Activated CD4-positive, alpha-beta T cell treated with anti-CD3 and anti-CD28 coated beads, Interleukin-2, Interleukin-6, amounts not matched to agents 100 ng/mL and 50 ng/mL, durations not matched to agents 16 hours and 8 hours (primary cell): ENCODE results near the gene UBE2O.

ENCODE experiments used
- DNase-seq: peaks from one replicate; pipeline ENCODE4 v3.0.0-alpha.2; 2020

The UBE2O gene

GRCh38 chr17:76410328-76410965 is 42.5 kb downstream of the UBE2O start:
- DNase-seq = no peak

GRCh38 chr17:76408037-76408849 is 44.7 kb downstream of the UBE2O start:
- DNase-seq = peak; percentile 71

- no peak for DNase-seq
Observed at GRCh38 chr17:76407509-76407908, 45.4 kb downstream of the UBE2O start.

DNA sequence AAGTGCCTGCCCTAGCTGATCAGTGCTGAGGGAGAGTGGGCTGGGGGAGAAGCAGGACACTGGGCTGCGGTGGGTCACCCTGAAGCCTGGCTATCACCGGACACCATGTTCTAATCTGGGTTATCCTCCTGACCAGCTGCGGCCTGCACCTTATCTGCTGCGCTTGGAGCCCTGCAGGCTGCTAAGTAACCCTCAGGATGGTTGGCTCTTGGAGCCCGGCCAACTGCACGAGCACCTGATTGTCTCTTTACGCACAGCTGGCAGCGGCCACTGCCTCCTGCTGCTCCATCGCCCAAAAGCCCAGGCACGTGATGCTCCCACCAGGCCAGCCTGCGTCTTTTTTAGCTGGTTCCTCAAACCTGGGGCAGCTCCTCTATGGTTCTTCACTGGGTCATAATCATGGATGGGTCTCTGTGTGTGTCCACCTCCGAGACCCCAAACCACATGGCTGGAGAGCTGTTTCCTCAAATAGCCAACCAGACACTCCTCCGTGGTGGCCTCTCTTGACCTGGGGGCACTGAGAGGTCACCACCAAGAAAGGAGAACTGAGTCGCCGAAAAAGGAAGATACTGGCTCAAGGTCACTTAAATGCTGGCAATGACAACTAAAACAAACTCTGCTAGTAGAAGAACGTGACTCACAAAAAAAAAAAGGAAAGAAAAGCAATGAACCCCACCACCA is 46.8 kb downstream of the UBE2O start:
- DNase-seq = no peak

GRCh38 chr17:76405607-76405966 is 47.4 kb downstream of the UBE2O start:
- no peak for DNase-seq

- no peak for DNase-seq
Observed at GRCh38 chr17:76404976-76405563, 47.9 kb downstream of the UBE2O start.

DNA sequence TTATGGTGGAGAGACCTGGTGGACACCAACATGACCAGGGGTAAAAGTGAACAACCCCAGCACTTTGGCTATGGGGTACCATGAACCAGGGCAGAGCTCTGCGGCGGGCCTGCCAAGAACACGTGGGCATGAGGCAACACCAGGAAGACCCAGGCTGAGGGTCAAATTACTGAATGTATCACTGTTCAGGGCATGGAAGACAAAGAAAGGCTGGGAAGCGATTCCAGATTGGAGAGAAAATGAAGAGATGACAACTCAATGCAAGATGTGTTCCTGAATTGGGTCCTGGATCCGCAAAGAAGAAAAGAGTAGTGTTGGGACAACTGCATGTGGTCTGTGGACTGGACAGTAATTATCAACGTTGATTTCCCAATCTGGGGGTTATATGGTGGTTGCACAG is 48.7 kb downstream of the UBE2O start:
- DNase-seq = no peak

DNA sequence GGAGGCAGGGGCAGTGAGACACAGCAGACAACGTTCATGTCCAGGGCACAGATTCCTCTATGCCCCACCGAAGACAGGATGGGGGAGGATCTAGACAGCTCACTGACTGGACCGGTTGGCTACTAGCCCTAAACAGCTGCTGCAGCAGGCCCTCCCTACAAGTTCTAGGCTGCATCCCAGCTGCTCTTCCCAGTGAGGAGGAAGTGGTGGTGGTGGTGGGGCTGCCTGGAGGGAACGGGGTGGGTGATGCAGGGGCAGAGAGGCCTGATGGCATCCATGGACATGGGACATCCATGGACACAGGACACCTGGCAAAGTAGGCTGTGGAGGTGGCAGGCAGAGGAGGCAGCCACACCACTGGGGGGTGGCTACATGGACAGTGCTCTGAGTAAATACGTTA is 50.2 kb downstream of the UBE2O start:
- no peak for DNase-seq

- DNase-seq = no peak
Observed at GRCh38 chr17:76399175-76400172, 53.5 kb downstream of the UBE2O start.

DNA sequence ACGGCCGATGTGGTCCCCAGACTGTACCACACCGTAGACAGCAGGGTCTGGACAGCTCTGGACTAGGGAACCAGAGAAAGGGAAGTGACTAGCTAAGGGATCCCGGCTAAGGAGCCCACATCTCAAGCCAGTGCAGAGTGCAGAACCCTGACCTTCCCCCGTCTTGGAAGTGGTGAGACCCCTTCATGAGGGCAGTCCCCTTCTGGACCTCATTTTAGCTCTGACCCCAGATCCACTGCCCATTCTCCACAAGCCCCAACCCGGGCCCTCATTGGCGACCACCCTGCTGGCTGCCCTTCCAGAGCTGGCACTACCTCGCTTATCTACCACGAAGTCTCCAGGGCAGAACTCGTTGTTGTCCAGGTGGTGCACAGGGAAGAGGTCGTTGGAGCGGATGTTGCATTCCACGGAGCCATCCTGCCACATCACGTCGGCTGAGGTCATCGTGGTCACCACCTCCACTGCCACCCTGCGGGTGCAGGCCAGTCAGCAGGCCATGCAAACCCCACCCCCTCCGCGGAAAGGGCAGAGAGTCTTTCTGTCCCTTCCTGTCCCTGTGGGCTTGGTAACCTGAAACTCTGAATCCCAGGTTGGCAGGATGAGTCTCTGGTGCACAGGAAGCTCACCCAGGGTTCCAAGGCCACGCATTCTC is 54.3 kb downstream of the UBE2O start:
- no peak for DNase-seq

GRCh38 chr17:76397687-76398522 is 55.0 kb downstream of the UBE2O start:
- peak; percentile 89 for DNase-seq

DNA sequence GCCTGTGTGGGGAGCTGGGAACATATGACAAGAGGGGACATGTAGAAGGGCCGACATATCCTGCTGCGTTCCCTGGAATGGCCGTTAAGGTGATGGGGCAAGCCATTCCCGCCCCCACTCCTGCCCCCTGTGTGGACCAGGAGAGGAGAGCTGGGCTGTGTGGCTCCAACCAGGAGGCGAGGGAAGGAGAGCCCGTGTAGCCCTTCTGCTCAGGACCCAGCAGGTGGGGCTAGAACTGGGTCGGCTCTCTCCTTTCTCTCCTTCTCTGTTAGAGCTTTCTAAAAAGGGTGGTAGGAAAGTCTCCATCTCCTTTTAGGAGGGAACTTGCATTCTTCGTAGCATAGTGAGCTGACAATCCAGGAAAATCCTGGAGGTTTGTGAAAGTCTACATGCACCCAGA is 55.8 kb downstream of the UBE2O start:
- DNase-seq = no peak

DNA sequence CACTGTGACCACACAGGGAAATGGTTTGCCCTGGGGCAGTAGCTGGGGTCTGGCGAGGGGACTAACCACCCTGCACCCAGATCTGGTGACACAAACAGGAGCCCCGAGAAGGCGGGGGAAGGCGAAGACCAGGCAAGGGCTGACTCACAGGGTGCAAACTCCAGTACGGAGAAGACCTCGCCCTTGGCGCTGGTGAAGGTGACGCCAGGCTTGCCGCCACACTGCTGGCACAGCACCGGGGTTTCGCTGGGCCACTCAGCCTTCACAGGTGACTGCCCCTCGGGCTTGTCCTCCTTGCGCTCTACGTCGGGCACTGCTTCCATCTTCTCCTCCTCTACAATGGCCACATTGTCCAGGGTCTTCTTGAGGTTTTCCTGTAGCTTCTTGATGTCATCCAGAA is 57.0 kb downstream of the UBE2O start:
- no peak for DNase-seq

DNA sequence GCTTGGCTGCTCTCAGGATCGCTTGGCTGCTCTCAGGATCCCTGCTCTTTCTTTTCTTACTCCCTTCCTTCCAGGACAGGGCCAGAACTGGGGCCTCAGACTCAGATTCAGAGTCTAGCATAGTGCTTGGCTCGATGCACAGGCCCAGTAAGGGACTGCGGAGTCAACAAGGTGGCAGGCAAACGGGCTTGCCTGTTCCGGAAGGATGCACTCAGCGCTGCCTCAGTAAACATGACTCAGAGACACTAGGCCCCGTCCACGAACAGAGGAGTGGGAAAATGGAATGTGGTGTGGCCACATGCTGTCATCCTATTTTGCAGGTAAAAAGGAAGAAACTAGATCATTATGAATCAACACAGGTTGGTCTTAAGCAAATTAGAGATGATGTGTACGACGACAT is 58.8 kb downstream of the UBE2O start:
- no peak for DNase-seq

DNA sequence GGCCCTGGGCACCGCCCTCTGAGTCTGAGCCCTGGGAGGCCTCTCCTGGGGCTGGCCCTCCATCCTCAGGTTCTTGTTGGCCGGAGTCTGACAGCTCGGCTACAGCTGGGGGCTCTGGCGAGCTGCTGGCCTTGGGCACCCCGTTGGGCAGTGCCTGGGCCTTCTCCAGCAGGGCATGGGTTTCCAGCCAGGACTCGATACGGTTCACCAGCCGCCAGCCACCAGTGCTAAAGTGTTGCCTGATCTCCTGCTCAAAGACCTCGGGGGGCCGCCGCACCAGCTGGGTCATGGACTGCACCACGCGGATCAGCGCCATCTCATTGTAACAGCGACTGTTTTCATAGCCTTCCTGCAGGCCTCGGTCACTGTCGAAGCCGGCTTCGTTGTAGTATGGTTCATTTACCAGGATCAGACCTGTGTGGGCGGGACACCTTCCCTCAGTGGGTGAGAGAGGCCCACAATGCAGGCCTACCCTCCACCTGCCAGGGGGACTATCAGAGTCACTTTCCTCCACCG is 61.7 kb downstream of the UBE2O start:
- DNase-seq = no peak

GRCh38 chr17:76390003-76390421 is 62.9 kb downstream of the UBE2O start:
- DNase-seq = no peak

DNA sequence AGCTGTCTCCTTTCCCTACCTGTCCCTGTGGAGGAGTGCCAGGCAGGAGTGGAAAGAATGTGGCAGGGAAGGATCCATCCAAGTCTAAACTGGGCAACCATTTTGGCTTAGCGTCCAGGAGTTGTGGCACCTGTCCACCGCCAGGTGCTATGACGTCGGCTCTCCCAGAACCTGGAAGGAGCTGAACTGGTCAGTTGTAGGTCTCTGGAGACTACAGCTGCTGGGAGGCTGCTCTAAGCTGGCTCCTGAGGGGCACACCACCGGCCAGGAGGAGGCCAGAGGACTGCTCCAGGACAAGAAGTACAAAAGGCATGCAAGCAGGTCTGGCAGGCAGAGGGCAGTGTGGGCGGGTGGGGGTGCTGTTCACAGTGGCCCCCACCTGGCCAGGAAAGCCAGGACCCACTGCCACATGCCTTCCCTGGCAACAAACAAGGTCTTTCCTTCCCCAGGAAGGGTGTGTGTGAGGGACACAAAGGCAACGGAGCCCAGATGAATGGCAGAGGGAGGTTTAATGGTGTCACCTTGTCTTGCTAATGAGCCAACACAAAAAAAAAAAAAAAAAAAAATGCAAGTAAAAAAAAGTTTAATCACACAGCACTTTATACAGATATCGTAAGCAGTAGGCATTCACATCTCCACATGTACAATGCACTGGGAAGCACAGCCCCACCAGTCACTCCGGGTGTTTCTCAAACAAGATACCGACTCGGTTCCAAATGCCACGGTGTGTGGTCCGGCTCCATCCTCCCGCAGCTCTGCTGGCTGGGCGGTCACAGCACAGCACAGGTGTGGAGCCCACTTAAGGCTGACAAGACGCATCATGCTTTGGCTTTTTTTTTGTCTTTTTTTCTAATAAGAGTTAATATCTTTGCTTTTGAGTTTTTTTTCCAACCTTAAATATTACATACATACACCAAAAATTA is 63.7 kb downstream of the UBE2O start:
- no peak for DNase-seq

DNA sequence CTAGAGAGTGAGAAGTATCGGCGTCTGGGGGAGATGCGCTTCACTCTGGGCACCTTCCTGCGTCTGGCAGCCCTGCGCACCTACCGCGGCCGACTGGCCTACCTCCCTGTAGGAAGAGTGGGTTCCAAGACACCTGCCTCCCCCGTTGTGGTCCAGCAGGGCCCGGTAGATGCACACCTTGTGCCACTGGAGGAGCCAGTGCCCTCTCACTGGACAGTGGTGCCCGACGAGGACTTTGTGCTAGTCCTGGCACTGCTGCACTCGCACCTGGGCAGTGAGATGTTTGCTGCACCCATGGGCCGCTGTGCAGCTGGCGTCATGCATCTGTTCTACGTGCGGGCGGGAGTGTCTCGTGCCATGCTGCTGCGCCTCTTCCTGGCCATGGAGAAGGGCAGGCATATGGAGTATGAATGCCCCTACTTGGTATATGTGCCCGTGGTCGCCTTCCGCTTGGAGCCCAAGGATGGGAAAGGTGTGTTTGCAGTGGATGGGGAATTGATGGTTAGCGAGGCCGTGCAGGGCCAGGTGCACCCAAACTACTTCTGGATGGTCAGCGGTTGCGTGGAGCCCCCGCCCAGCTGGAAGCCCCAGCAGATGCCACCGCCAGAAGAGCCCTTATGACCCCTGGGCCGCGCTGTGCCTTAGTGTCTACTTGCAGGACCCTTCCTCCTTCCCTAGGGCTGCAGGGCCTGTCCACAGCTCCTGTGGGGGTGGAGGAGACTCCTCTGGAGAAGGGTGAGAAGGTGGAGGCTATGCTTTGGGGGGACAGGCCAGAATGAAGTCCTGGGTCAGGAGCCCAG is 65.8 kb downstream of the UBE2O start:
- no peak for DNase-seq
